Measurements from ENCODE around the gene LRRC57. TPM values are rescaled to one million over a fixed set of nuclear protein-coding genes. Genes with fewer than 3 reads are reported as not detected.

LRRC57 gene
- total RNA-seq, 2 donors from 2014 or later = 6.9 to 8.3 TPM

DNA sequence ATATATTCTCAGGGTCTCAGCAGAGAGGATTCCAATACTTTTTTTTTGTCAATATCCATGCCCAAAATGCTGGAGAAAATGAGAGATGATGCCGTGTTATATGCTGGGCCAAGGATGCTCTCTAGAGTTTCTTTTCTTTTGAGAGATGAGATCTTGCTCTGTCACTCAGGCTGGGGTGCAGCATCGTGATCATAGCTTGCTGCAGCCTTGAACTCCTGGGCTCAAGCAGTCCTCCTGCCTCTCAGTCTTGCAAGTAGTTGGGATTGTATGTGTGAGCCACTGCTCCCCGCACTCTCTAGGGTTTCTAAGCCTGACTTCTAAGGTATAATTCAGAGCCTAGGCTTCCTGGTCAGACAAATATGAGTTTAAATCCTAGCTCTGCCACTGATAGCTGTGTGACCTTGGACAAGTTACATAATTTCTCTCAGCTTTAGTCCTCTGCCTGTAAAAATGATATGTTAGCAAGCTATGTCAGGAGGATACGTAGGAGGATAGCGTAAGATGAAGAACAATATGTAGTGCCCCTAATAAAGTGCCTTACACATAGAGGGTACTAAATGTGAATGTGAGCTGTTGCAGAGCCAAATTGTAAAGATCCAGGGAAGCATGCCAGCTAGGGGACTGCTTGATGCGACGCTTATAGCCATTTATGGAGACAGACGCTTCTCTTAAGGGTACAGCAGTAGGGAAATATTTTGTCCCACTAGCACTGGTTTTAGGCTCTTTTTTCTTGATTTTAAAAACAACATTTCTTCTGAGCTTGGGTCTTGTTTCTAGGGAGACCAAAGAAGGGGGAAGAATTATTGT is 34.2 kb upstream of the LRRC57 start:
- intact Hi-C loops (cut with DNase I) = loop anchor here (10.0 kb wide), 1 partner anchor 332 kb away; no protein-coding TSS in a partner anchor

DNA sequence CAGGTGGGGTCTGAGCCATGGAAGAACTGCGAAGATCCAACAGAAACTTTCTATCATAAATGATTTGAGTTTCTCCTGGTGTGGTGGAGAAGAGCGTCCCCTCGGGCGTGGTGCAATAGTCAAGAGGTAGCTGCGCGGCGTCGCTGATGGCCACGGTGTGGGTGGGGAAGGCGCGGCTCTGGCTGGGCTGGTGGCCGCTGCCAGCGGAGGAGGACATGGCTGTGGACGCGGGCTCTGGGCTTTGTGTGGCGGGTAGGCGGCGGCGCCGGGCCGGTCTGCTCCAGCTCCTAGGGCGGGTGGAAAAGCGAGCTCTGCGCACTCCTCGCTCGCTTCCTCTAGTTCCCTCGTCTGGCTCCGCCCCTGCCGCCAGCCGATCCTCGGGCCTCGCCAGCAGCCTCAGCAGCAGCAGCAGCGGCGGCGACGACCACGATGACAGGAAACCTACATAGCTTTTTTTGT is 32.7 kb upstream of the LRRC57 start:
- WGBS, 2 donors = 1 to 2% methylated on average over 12 to 37 of the region's 37 CpGs
- no peaks in the 10 kb centered on the region for H3K9me3 ChIP-seq
- TF ChIP-seq, protein P1, sequence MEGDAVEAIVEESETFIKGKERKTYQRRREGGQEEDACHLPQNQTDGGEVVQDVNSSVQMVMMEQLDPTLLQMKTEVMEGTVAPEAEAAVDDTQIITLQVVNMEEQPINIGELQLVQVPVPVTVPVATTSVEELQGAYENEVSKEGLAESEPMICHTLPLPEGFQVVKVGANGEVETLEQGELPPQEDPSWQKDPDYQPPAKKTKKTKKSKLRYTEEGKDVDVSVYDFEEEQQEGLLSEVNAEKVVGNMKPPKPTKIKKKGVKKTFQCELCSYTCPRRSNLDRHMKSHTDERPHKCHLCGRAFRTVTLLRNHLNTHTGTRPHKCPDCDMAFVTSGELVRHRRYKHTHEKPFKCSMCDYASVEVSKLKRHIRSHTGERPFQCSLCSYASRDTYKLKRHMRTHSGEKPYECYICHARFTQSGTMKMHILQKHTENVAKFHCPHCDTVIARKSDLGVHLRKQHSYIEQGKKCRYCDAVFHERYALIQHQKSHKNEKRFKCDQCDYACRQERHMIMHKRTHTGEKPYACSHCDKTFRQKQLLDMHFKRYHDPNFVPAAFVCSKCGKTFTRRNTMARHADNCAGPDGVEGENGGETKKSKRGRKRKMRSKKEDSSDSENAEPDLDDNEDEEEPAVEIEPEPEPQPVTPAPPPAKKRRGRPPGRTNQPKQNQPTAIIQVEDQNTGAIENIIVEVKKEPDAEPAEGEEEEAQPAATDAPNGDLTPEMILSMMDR (IDR thresholded peaks at IDR 0.05) = peak in 1 of 7 experiments; percentile 5
- TF ChIP-seq POLR2A (IDR thresholded peaks at IDR 0.05) = peak in 2 of 3 donors; percentile 48 to 50
- peak; percentile 94 for ATAC-seq
- H3K36me3 ChIP-seq (replicated peaks in 1 of 2; ENCODE audit: insufficient read depth in 1 of 2, low read depth in 2 of 2) = no peaks in the 10 kb centered on the region
- peak overlapping the region in 2 of 4 donors; percentile 38 to 50 for H3K27ac ChIP-seq
- peaks cover 7% of the 10 kb centered on the region for H3K4me1 ChIP-seq
- intact Hi-C loops (cut with DNase I) = loop anchor here (10.0 kb wide), 1 partner anchor 334 kb away; no protein-coding TSS in a partner anchor
- peak; percentile 75 to 87 (median 86) for DNase-seq
- H3K27me3 ChIP-seq = no peaks in the 10 kb centered on the region
- H3K4me3 ChIP-seq = peak overlapping the region in 1 of 2 donors; percentile 9

More for the DNA sequence above, 34.2 kb upstream of the LRRC57 start:
- no peak for ATAC-seq
- H3K9me3 ChIP-seq = no peaks in the 10 kb centered on the region
- TF ChIP-seq, protein P1 (IDR thresholded peaks at IDR 0.05) = no peak
- TF ChIP-seq POLR2A (IDR thresholded peaks at IDR 0.05) = no peak
- H3K4me1 ChIP-seq = peaks cover 6% of the 10 kb centered on the region
- H3K4me3 ChIP-seq = no peak overlapping the region
- DNase-seq = no peak
- no peak overlapping the region for H3K27ac ChIP-seq
- 87 to 88% methylated on average over 8 of the region's 8 CpGs for WGBS, 2 donors
- H3K27me3 ChIP-seq = no peaks in the 10 kb centered on the region
- H3K36me3 ChIP-seq (replicated peaks in 1 of 2; ENCODE audit: insufficient read depth in 1 of 2, low read depth in 2 of 2) = no peaks in the 10 kb centered on the region

DNA sequence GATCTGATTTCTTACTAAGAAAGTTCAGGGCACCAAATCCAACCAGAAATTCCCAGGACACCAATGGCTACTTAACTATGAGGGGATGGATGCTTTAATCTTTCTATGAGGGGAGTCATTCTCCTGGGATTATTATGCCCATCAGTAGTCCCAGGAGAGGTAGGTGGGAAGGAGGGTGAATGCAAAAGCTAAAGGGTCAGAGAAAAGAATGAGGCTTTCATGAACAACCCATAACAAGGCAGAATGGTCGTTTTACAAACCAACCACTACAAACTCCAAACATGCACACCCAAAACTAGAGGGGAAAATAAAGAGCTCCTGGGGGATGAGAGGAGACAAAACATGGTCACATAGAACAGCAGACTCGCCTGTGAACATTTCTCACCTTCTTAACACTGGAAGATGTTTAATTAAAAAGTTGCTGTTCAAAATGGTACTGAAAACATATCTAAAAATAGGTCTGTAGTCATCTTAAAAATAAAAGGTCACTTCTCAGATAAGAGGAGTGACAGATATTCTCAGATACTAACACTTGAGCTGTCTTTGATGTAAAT is 30.5 kb upstream of the LRRC57 start:
- H3K4me1 ChIP-seq = peaks cover 20% of the 10 kb centered on the region
- no peaks in the 10 kb centered on the region for H3K36me3 ChIP-seq (replicated peaks in 1 of 2; ENCODE audit: insufficient read depth in 1 of 2, low read depth in 2 of 2)
- DNase-seq (no peak), ATAC-seq (no peak)
- TF ChIP-seq, protein P1 (IDR thresholded peaks at IDR 0.05) = no peak
- no peak for TF ChIP-seq POLR2A (IDR thresholded peaks at IDR 0.05)
- H3K9me3 ChIP-seq = no peaks in the 10 kb centered on the region
- intact Hi-C loops (cut with DNase I) = no loop called here
- WGBS, 2 donors = 45 to 57% methylated on average over 2 of the region's 2 CpGs
- H3K27ac ChIP-seq = no peak overlapping the region
- H3K27me3 ChIP-seq = no peaks in the 10 kb centered on the region
- H3K4me3 ChIP-seq = no peak overlapping the region

DNA sequence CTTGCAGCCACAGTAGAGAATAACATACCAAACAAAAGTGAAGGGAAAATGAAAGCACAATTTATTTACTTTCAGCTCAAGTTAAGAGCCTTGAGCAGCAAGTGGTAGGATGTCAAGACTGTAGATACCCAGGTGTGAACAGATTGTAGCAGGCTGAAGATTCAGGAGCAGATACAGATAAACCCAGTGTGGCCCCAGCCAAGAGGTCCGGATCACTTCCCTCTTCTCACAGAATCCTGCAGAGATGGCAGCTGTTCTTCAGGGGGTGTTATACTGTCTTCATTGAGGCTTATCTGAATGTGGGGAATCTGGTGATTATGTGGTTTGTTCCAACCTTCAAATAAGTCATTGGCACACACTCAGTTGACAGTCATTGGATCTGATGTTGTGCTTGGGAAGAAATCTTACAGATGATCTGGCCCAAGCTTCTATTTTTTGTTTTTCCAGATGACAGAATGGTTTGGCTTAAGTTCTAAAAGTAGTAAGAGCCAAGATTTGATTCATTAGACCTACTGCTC is 29.0 kb upstream of the LRRC57 start:
- TF ChIP-seq, protein P1 (IDR thresholded peaks at IDR 0.05) = no peak
- TF ChIP-seq POLR2A (IDR thresholded peaks at IDR 0.05) = no peak
- no peak for DNase-seq
- no peaks in the 10 kb centered on the region for H3K27me3 ChIP-seq
- ATAC-seq = no peak
- peaks cover 20% of the 10 kb centered on the region for H3K4me1 ChIP-seq
- intact Hi-C loops (cut with DNase I) = no loop called here
- no peaks in the 10 kb centered on the region for H3K36me3 ChIP-seq (replicated peaks in 1 of 2; ENCODE audit: insufficient read depth in 1 of 2, low read depth in 2 of 2)
- 36 to 40% methylated on average over 1 of the region's 1 CpG for WGBS, 2 donors
- no peaks in the 10 kb centered on the region for H3K9me3 ChIP-seq
- H3K4me3 ChIP-seq = no peak overlapping the region
- no peak overlapping the region for H3K27ac ChIP-seq

Measured in body of pancreas (tissue), 4 donors.